Measurements from ENCODE around the gene NIPBL. TPM values are rescaled to one million over a fixed set of nuclear protein-coding genes. Genes with fewer than 3 reads are reported as not detected.

Gene NIPBL
- total and polyA plus RNA-seq, 2 experiments from 2014 or later, result 18.5 to 35.0 TPM

DNA sequence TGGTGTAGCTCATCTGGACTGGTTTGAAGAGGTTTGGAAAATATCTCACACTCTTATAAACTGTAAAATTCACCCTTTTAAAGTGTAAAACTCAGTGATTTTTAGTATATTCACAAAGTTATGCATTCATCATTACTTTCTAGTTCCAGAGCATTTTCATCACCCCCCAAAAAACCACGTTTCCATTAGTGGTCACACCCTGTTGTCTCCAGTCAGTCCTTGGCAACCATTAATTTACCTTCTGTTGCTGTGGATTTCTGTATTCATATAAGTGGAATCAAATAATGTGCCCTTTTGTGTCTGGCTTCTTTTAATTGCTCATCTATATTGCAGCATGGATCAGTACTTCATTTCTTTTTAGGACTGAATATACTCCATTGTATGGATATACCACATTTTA is 18.4 kb downstream of the NIPBL start:
- Histone ChIP-seq H3K27ac (no peak overlapping the region), H3K79me2 (peaks cover 97% of the 10 kb centered on the region), H2AFZ (no peak overlapping the region), H3K27me3 (no peaks in the 10 kb centered on the region), H4K20me1 (ENCODE audit: insufficient read depth, poor library complexity, severe bottlenecking) (peaks cover 85% of the 10 kb centered on the region), H3K9me2 (replicated peaks; ENCODE audit: insufficient read depth) (no peaks in the 10 kb centered on the region), H3K9me3 (ENCODE audit: low read depth) (no peaks in the 10 kb centered on the region), H3K4me3 (no peak overlapping the region), H3K4me2 (no peak overlapping the region), H3K4me1 (ENCODE audit: insufficient read depth) (no peaks in the 10 kb centered on the region), H3K36me3 (replicated peaks; ENCODE audit: insufficient read depth, low read depth) (no peaks in the 10 kb centered on the region)
- WGBS (ENCODE audit: low lambda C conversion rate, missing lambda C conversion rate), result 92% methylated on average over 1 of the region's 1 CpG
- no peak for DNase-seq (ENCODE audit: low spot score)
- no peak for TF ChIP-seq EZH2 (IDR thresholded peaks at IDR 0.05; ENCODE audit: borderline replicate concordance)
- TF ChIP-seq EZH2phosphoT487 (IDR thresholded peaks at IDR 0.05; ENCODE audit: low read depth, severe bottlenecking, unreplicated experiment), result no peak

DNA sequence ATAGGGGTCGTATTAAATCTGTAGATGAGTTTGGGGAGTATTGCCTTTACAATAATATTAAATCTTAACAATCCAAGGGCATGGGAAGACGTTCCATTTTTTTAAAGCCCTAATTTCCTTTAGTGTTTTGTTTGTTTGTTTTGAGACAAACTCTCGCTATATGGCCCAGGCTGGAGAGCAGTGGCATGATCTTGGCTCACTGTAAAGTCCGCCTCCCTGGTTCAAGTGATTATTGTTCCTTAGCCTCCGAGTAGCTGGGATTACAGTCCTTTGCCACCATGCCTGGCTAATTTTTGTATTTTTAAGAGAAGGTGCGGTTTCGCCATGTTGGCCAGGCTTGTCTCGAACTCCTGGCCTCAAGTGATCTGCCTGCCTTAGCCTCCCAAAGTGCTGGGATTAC is 19.9 kb downstream of the NIPBL start:
- peaks cover 4% of the 10 kb centered on the region for H3K9me3 ChIP-seq (ENCODE audit: low read depth)
- H3K79me2 ChIP-seq, result peaks cover 97% of the 10 kb centered on the region
- no peaks in the 10 kb centered on the region for H3K36me3 ChIP-seq (replicated peaks; ENCODE audit: insufficient read depth, low read depth)
- H3K9me2 ChIP-seq (replicated peaks; ENCODE audit: insufficient read depth), result no peaks in the 10 kb centered on the region
- H3K27me3 ChIP-seq, result no peaks in the 10 kb centered on the region
- no peak overlapping the region for H3K4me2 ChIP-seq
- H2AFZ ChIP-seq, result no peak overlapping the region
- H3K27ac ChIP-seq, result no peak overlapping the region
- no peak overlapping the region for H3K4me3 ChIP-seq
- no peak for TF ChIP-seq EZH2 (IDR thresholded peaks at IDR 0.05; ENCODE audit: borderline replicate concordance)
- TF ChIP-seq, protein P1, sequence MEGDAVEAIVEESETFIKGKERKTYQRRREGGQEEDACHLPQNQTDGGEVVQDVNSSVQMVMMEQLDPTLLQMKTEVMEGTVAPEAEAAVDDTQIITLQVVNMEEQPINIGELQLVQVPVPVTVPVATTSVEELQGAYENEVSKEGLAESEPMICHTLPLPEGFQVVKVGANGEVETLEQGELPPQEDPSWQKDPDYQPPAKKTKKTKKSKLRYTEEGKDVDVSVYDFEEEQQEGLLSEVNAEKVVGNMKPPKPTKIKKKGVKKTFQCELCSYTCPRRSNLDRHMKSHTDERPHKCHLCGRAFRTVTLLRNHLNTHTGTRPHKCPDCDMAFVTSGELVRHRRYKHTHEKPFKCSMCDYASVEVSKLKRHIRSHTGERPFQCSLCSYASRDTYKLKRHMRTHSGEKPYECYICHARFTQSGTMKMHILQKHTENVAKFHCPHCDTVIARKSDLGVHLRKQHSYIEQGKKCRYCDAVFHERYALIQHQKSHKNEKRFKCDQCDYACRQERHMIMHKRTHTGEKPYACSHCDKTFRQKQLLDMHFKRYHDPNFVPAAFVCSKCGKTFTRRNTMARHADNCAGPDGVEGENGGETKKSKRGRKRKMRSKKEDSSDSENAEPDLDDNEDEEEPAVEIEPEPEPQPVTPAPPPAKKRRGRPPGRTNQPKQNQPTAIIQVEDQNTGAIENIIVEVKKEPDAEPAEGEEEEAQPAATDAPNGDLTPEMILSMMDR (IDR thresholded peaks at IDR 0.05; ENCODE audit: poor library complexity), result no peak
- TF ChIP-seq EZH2phosphoT487 (IDR thresholded peaks at IDR 0.05; ENCODE audit: low read depth, severe bottlenecking, unreplicated experiment), result no peak
- peaks cover 88% of the 10 kb centered on the region for H4K20me1 ChIP-seq (ENCODE audit: insufficient read depth, poor library complexity, severe bottlenecking)
- 96% methylated on average over 8 of the region's 8 CpGs for WGBS (ENCODE audit: low lambda C conversion rate, missing lambda C conversion rate)
- no peak for DNase-seq (ENCODE audit: low spot score)
- no peaks in the 10 kb centered on the region for H3K4me1 ChIP-seq (ENCODE audit: insufficient read depth)

DNA sequence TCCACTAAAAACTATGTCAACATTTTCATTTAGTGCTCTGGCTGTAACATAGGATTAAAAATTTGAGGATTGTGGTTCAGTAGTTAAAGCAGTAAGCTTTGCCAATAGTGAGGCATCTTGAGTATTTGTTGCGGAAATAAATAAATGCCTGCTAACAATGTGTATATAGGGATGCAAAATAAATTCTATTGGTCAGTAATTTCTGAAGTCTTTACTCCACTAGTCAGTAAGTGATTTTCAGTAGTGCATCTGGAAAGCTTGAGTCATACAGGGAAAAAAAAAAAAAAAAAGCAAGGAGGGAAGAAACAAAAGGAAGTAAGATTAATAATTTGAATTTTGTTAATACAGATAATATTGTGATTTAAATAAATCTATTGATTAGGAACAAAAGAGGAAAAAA is 21.0 kb downstream of the NIPBL start:
- TF ChIP-seq, protein P1 (IDR thresholded peaks at IDR 0.05; ENCODE audit: poor library complexity), result no peak
- TF ChIP-seq EZH2 (IDR thresholded peaks at IDR 0.05; ENCODE audit: borderline replicate concordance) (no peak), EZH2phosphoT487 (IDR thresholded peaks at IDR 0.05; ENCODE audit: low read depth, severe bottlenecking, unreplicated experiment) (no peak)
- H3K4me2 ChIP-seq, result no peak overlapping the region
- peak overlapping the region; percentile 14 for H3K27ac ChIP-seq
- no peak for DNase-seq (ENCODE audit: low spot score)
- no peak overlapping the region for H2AFZ ChIP-seq
- H3K79me2 ChIP-seq, result peaks cover 100% of the 10 kb centered on the region
- no peak overlapping the region for H3K4me3 ChIP-seq
- peaks cover 4% of the 10 kb centered on the region for H3K9me3 ChIP-seq (ENCODE audit: low read depth)
- H3K9me2 ChIP-seq (replicated peaks; ENCODE audit: insufficient read depth), result no peaks in the 10 kb centered on the region
- 92% methylated on average over 1 of the region's 1 CpG for WGBS (ENCODE audit: low lambda C conversion rate, missing lambda C conversion rate)
- H3K4me1 ChIP-seq (ENCODE audit: insufficient read depth), result no peaks in the 10 kb centered on the region
- peaks cover 92% of the 10 kb centered on the region for H4K20me1 ChIP-seq (ENCODE audit: insufficient read depth, poor library complexity, severe bottlenecking)
- H3K36me3 ChIP-seq (replicated peaks; ENCODE audit: insufficient read depth, low read depth), result no peaks in the 10 kb centered on the region
- no peaks in the 10 kb centered on the region for H3K27me3 ChIP-seq

DNA sequence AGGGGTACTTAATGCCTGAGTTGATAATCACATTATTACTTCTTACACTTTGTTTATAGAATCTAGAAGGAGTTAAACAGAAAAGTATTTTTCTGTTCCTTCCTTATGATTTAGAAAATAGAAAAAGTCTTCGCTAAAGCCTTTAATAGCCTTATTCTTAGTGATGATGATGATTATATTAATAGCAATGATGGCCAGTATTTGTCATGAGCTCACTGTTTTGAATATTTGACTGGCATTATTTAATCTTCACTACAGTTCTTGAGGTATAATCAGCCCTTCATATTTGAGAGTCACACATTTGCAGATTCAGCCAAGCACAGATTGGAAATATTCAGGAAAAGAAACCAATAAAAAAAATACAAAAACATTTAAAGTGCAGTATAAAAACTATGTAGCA is 23.3 kb downstream of the NIPBL start:
- no peak overlapping the region for H3K4me2 ChIP-seq
- no peaks in the 10 kb centered on the region for H3K4me1 ChIP-seq (ENCODE audit: insufficient read depth)
- H3K36me3 ChIP-seq (replicated peaks; ENCODE audit: insufficient read depth, low read depth), result no peaks in the 10 kb centered on the region
- no peaks in the 10 kb centered on the region for H3K9me2 ChIP-seq (replicated peaks; ENCODE audit: insufficient read depth)
- no peak for DNase-seq (ENCODE audit: low spot score)
- H3K79me2 ChIP-seq, result peaks cover 100% of the 10 kb centered on the region
- H3K27me3 ChIP-seq, result no peaks in the 10 kb centered on the region
- H3K27ac ChIP-seq, result no peak overlapping the region
- H3K4me3 ChIP-seq, result no peak overlapping the region
- 100% methylated on average over 1 of the region's 1 CpG for WGBS (ENCODE audit: low lambda C conversion rate, missing lambda C conversion rate)
- TF ChIP-seq, protein P1 (IDR thresholded peaks at IDR 0.05; ENCODE audit: poor library complexity), result no peak
- no peak for TF ChIP-seq EZH2 (IDR thresholded peaks at IDR 0.05; ENCODE audit: borderline replicate concordance)
- TF ChIP-seq EZH2phosphoT487 (IDR thresholded peaks at IDR 0.05; ENCODE audit: low read depth, severe bottlenecking, unreplicated experiment), result no peak
- H4K20me1 ChIP-seq (ENCODE audit: insufficient read depth, poor library complexity, severe bottlenecking), result peaks cover 91% of the 10 kb centered on the region
- H2AFZ ChIP-seq, result no peak overlapping the region
- peaks cover 4% of the 10 kb centered on the region for H3K9me3 ChIP-seq (ENCODE audit: low read depth)

All from hepatocyte (in vitro differentiated cells).